ENCODE measurements around the gene RBBP8NL. TPM values are rescaled to one million over a fixed set of nuclear protein-coding genes. Genes with fewer than 3 reads are reported as not detected.

The RBBP8NL gene
- total RNA-seq, 1 experiment from 2014 or later, result 0.28 TPM

DNA sequence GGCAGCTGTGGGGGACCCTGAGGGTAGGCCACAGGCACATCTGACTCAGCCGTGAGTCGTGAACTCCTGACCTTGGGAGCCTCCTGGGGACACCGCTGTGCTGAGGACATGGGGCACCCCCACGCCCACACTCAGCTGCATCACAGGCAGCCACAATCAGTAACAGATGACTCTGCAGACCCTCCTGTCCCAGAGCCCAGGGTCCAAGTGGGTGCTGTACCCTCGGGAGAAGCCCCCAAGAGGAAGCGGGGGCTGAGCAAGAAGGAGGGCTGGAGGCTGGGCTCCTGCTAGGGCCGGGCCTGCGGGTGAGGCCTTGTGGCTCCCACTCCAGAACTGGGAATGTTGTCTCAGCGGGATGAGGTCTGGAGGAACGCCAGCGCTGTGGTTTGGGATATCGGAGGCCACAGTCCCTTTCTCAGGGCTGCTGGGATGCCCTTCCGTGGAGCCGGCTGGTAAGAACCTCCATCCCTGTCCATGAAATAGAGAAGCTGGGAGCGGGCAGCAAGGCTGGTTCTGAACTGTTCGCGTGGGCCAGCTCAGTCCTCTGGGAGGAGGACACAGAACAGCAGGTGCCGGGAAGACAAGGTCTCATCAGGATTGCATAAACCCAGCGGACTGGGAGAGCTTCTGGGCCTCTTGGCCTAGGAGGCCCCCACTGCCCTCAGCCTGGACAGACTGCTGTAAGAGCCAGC lies 57.1 kb downstream of the RBBP8NL start:
- no peak for TF ChIP-seq CTCF (conservative IDR thresholded peaks at IDR 0.05)
- H3K56ac ChIP-seq (ENCODE audit: insufficient read length, low read depth, low read length), result no peak overlapping the region
- no peak overlapping the region for H3K4me2 ChIP-seq (ENCODE audit: insufficient read depth, insufficient read length, low read length)
- no peak overlapping the region for H4K5ac ChIP-seq (ENCODE audit: insufficient read length, low read depth, low read length)
- no peak overlapping the region for H3T11ph ChIP-seq (ENCODE audit: low read length)
- H3K27me3 Mint-ChIP-seq (ENCODE audit: low read depth), result peaks cover 2% of the 10 kb centered on the region; the same call in 1 of the 2 replicates
- no peak overlapping the region for H3K27ac ChIP-seq (ENCODE audit: insufficient read length, low read depth, low read length)
- H2BK20ac ChIP-seq (ENCODE audit: low read depth, low read length, poor library complexity, severe bottlenecking), result no peak overlapping the region
- H3K4ac ChIP-seq (ENCODE audit: low read depth, low read length), result no peak overlapping the region
- H2AK5ac ChIP-seq (ENCODE audit: insufficient read length, low read length), result no peak overlapping the region
- H3K79me2 ChIP-seq (ENCODE audit: insufficient read depth, low read length), result peaks cover 6% of the 10 kb centered on the region; the same call in 1 of the 2 replicates
- H2AFZ ChIP-seq (ENCODE audit: low read length), result no peak overlapping the region
- H2BK120ac ChIP-seq (ENCODE audit: low read depth, low read length, poor library complexity, severe bottlenecking), result no peak overlapping the region
- peaks cover 17% of the 10 kb centered on the region for H3K23me2 ChIP-seq (ENCODE audit: insufficient read length, low read depth, low read length, poor library complexity, severe bottlenecking)
- no peak overlapping the region for H2BK12ac ChIP-seq (ENCODE audit: insufficient read length, low read depth, low read length)
- peaks cover 19 to 27% of the 10 kb centered on the region in 2 experiments for H3K4me1 Mint-ChIP-seq
- H2BK15ac ChIP-seq (ENCODE audit: low read depth, low read length), result no peak overlapping the region
- H3K9me3 Mint-ChIP-seq, result peaks cover 2 to 10% of the 10 kb centered on the region in 2 experiments
- no peak for DNase-seq
- no CpG with 5 or more reads among the region's 19 CpGs for WGBS (ENCODE audit: extremely low coverage, insufficient read length, low lambda C conversion rate)
- H4K20me1 ChIP-seq (ENCODE audit: control insufficient read depth, insufficient read depth, insufficient read length), result no peaks in the 10 kb centered on the region
- no peaks in the 10 kb centered on the region for H3K27me3 ChIP-seq (ENCODE audit: insufficient read depth, low read length)
- H3K79me1 ChIP-seq (ENCODE audit: insufficient read depth, low read depth, low read length, poor library complexity, severe bottlenecking), result no peaks in the 10 kb centered on the region
- H4K8ac ChIP-seq (replicated peaks; ENCODE audit: insufficient read length, low read depth, low read length), result no peak overlapping the region
- no peak overlapping the region for H3K18ac ChIP-seq (ENCODE audit: insufficient read length, low read depth, low read length)
- H3K23ac ChIP-seq (ENCODE audit: insufficient read length, low read depth, low read length), result no peak overlapping the region
- H3K9me3 ChIP-seq (ENCODE audit: control insufficient read depth, low read depth, low read length), result no peaks in the 10 kb centered on the region
- peaks cover 0 to 11% (median 5%) of the 10 kb centered on the region in 3 experiments; a peak in 6 of 7 replicates for H3K36me3 Mint-ChIP-seq (ENCODE audit: insufficient read depth in 1 of 3, low read depth in 3 of 3)
- no peak overlapping the region for H2BK5ac ChIP-seq (ENCODE audit: insufficient read length, low read length)
- no peak overlapping the region for H3K27ac Mint-ChIP-seq
- H4K91ac ChIP-seq (ENCODE audit: insufficient read length, low read depth, low read length), result no peak overlapping the region
- H3K14ac ChIP-seq (ENCODE audit: insufficient read depth, low read length), result 0 out of 2 replicates have a peak overlapping the region, but pooled peaks have one; percentile 9
- H3K9ac ChIP-seq (ENCODE audit: extremely low read depth, insufficient read length, low read length), result no peak overlapping the region
- peaks cover 4% of the 10 kb centered on the region; the same call in 1 of the 2 replicates for H3K4me1 ChIP-seq (ENCODE audit: insufficient read depth, low read length)
- H3K4me3 Mint-ChIP-seq, result no peak overlapping the region

Measured in H9 (cell line).